Amniotic epithelial cell (primary cell): ENCODE data around the gene EIF2D.
"Not testable (repeated sequence)": the region's sequence is repeated elsewhere in the genome, so short reads cannot be mapped to it uniquely, and the experiment has no call there.

ENCODE experiments used
- DNase-seq: peaks from one replicate; pipeline ENCODE4 v3.0.0-alpha.2; 2010; ENCODE audit warnings: low read depth

EIF2D gene

DNA sequence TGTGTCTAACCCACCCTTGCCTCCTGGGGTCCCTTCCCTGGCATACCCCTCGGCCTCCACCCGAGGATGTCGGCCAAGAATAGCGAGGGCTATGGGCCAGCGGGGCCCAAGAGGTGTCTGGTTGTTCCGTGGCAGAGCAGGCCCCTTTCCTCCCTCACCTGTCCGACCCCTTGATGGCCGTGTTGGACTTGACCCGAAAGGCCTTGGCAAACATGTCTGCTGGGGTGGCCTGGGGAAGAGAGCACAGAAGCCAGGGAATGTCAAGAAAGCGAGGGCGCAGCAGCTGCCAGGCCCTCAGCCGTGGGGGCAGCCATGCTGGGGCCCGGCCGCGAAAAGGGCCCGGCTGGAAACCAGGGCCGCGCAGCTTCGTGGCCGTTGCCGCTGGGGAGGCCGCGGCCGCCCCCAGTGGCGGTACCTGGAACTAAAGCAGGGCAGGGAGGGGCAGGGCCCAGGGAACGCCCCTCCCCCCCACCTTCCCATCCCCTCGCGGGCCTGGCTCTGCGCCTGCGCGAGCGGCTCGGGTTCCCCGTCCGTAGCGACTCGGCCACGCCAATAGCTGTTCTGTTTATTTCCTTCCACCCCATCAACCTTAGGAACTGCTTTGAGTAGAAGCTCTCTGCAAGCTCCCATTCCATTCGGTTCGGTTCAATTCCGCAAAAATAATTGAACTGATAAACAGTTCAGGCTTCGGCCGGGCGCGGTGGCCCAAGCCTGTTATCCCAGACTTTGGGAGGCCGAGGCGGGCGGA is at the start of gene EIF2D:
Gene EIF2D, minus strand, starts transcription at position 337 of the 748 bp plus-strand sequence. Its CDS starts 123 bp downstream, at position 214.
- DNase-seq, result peak; percentile 83

DNA sequence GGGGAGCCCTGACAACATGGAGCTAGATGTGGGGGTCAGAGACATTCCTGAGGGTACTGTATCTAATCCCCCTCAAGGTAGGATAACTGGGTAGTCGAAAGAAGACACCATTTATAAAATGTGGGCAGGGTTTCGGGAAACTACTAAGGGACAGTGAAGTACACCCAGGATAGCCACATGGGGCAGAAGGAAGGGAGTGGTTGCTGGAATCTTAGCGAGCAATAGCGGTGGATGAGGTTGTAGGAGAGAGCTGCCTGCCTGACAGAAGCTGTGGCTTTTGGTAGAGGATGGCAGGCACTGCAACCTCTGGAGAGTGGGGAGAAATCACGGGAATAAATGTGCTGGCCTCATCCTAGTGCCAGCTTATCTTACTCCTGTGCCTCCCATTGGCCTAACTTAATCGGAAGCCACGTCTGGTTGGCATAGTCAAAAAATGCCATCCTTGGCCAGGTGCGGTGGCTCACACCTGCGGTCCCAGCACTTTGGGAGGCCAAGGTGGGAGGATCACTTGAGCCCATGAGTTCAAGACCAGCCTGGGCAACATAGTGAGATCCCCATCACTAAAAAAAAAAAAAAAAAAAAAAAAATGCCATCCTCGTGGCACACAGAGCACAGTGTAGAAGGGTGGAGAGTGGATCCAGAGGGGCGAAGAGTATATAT is 49.0 kb upstream of the EIF2D start:
- DNase-seq, result no peak

DNA sequence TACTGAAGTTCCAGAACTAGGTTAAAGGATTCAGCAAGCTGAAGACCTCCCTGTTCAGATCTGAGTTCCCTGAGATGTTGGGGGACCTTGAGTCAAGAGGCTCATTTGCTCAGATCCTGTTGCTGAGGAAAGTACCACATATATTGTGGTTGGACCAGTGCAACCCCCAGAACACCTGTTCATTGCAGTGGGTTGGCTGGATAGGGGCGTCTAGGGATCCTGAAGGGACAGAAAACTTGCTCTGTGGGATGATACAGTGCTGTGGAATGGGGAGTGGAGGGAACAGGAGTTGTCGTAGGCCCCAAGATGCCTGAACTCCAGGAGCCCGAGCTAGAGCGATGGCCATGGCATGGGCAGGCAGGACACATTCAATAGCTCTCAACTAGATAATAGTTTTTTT is 47.9 kb upstream of the EIF2D start:
- no peak for DNase-seq

GRCh38 chr1:206658981-206659273 is 46.7 kb upstream of the EIF2D start:
- DNase-seq, result no peak

DNA sequence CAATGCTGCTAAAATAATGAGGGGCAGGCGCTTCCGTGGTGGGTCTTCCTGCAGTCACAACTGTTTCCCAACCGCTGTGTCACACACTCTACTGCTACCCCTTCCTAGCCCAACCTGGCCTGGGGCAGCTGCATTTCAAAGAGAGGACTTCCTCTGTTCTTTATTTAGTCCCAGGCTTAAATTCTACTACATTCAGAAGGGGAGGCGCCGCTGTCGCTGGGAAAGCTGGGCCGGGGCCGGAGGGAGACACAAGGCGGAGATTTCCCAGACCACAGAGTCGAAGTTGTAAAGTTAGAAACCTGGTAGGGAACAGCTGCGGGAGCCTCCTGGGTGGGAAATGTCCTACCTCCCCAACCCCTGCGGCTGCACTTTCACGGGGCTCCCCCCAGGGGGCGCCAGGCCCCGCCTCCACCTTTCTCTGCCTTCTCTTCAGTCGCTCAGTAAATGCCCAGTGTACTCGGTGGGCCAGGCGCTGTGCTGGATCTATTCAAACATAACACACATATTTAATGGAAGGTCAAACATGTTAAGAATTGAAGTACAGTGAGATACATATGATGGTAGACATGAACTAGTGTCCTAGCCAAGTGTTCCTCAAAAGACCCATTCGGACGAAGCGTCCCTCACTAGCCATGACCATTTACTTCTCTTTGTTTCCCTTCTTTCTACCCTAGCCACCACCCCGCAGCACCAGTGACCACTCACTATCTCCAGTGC is 46.2 kb upstream of the EIF2D start:
- no peak for DNase-seq

GRCh38 chr1:206657751-206658150 is 45.5 kb upstream of the EIF2D start:
- no peak for DNase-seq

DNA sequence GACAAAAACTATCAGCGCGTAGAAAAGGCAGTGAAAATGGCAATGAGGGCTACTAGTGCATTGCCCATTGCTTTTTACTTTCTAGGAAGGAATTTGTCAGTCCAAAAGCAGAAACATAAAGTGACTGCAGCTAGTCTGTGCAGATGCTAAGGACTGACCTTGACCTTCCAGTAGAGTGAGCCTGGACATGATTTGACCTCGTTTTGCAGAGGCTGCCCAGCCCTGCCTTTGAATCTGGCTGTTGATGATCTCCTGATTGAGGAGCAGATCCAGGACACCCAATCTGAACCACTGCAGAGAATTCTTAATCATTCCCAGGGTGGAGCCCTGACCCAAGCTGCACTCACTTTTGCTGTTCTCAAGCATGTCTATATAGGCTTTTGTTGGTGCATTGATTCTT is 44.7 kb upstream of the EIF2D start:
- DNase-seq, result no peak

DNA sequence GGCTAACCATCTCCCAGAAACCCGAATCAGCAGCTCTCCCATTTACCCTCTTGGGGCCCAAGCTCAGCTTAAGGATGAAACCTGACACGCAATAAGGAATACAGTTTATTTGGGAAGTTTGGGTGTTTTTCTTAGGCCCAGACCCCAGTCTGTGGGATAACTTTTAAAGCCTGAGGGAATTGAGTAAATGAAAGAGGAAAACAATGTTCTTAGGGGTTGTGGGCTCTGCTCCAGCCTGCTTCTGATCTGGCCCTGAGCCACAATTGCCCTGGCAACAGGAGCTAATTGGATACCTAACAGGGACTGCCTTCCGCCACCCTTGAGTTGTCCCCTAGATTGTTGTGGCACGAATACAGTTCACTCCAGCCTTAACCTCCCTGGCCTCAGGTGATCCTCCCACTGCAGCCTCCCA is 43.2 kb upstream of the EIF2D start:
- no peak for DNase-seq

DNA sequence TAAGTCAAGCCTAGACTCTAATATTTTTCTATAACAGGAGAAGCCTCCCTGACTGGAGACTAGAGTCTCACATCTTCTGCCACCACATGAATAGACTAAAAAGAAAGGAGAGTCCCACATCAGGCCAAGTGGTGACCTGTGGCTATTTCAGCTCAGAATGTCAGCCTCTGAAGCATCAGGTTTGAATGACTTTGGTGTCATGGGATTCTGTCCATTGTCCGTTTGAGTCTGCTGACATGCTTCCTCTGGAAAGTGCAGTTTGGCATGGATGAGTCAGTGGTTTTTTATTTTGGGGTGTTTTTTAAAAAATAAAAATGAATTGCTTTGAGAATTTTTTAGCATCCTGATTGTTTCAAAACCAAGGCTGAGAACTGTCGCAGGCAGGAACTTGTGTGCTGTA is 42.6 kb upstream of the EIF2D start:
- no peak for DNase-seq

GRCh38 chr1:206653715-206654459 is 41.6 kb upstream of the EIF2D start:
- no peak for DNase-seq

DNA sequence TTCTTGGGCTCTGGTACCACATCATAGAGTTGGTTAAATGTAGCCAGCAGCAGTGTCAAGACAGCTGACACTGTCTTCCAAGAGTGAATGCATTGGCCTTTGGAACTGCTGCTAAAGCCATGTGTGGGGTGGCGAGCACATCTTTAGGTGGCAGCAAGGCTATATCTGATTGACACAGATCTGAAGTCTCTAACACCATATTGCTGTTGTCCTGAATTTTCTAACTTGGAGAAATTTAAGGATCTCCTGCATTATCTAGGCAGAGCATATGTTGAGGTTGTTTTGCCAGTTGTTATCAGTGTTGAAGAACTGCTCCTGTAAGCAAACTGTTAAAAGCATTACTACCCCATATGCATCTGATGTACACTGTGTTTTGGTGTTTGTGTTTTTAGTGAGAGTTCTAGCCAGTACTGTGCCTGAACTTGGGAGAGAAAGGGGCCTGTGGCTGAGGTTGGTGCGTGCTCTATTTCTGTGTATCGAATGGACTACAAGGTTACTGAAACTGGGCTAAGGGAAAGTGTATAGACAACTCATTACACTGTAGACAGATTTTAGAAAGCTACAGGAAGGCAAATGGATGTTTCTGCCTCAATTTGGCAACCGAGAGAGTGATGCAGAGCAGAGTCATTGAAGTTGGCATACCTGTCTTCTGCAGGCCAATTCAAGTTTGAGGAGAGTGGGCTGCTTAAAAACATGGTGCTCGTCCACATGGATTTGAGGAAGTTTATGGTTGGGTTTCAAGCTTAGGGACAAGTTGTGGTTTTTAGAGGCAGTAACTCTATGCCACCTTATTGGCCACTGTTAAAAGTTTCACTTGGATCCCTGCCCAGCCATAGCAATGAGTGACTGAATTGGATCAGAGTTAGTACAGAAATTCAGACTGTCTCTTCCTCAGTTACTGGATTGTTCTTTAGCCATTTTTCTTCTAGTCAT is 40.0 kb upstream of the EIF2D start:
- DNase-seq, result no peak

DNA sequence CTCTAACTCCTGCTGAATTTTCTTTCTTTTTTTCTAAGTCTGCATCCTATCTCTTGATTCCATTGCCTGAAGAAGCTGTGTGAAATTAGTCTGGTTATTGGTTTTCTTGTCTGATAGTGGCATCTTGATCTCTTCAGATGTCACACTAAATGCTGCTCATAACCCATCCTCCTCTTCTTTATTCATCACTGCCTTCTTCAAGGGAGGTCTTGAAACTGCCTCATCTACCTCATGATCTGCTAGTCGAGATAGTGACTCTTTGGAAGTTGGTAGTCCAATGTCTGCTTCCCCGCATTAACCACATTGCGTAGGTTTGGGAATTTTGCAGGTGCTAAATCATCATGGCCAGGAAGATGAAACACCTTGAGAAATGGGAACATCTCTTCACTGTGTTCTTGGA is 38.7 kb upstream of the EIF2D start:
- DNase-seq, result no peak

DNA sequence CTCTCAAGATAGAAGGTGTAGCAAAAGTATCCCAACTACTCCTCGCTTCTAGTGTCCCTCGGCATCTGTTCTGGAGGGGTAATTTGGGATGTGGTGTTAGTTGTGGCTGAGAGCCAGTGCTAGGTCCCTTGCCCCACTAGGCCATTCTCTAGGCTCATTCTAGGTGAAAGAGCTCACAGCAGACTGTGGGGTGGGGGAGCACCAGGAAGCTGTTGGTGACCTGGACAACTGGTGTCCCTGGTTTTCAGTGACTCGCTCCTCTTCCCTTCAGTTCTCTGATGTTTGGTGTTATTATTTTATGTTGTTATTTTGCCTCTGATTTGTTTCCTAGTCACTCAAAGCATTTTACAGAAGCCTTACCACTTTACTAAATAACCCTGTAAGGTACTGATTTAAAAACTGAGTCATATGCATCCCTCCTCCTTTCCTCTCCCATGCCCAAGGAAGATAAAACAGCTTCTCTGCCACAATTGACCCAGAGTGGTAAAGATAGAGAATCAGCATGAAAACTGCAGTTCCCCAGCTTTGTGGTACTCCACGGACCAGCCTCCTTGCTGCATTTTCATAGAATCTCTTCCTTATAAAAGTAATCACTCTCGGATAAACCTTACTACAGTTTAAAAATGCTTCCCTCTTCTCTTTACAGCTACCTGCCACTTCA is 37.1 kb upstream of the EIF2D start:
- no peak for DNase-seq

- no peak for DNase-seq
Observed at GRCh38 chr1:206647224-206647623, 35.0 kb upstream of the EIF2D start.

- no peak for DNase-seq
Observed at GRCh38 chr1:206646504-206646903, 34.2 kb upstream of the EIF2D start.

DNA sequence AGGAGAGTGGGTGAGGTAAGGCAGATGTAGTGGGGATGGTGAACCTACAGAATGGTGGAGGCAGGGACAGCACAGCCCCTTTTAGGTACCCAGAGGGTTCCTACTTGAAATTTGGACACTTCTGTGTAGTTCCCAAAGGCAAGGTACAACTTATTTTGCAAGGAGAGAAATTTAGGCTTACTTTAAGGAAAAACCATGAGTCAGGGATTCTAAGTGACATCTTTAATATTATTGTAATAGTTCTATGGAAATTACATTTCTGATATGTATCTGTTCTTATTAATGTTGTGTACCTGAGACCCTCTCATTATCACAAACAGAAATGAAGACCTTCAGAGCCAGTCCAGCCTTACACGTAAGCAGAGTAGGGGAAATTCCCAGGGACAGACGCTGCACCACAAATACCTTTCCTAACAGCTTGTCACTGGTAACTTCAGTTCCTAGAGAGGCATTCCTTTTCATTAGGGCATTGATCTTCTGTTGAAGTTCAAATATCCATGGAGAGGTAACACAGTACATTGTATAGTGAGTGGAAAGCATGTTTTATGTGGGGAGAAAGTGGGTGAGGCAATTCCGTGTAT is 30.9 kb upstream of the EIF2D start:
- DNase-seq, result no peak

- not testable (repeated sequence) for DNase-seq
Observed at GRCh38 chr1:206642074-206642473, 29.8 kb upstream of the EIF2D start.

GRCh38 chr1:206637605-206638004 is 25.3 kb upstream of the EIF2D start:
- DNase-seq, result no peak

GRCh38 chr1:206636671-206637070 is 24.4 kb upstream of the EIF2D start:
- no peak for DNase-seq

- DNase-seq, result no peak
Observed at GRCh38 chr1:206635978-206636345, 23.7 kb upstream of the EIF2D start.
